Occipital lobe (tissue), 2 donors: Measurements from ENCODE around the gene ULBP2. TPM values are rescaled to one million over a fixed set of nuclear protein-coding genes. Genes with fewer than 3 reads are reported as not detected.
A peak's percentile ranks its signal among the peaks of the same experiment; 100 is the strongest.
"Not testable (repeated sequence)": the region's sequence is repeated elsewhere in the genome, so short reads cannot be mapped to it uniquely, and the experiment has no call there.

Experiments
- DNase-seq: peaks from one replicate; lab custom pipeline; 2025; lab: John Stamatoyannopoulos, UW
- total RNA-seq: library from RNA; depleted of rRNA; stranded (reverse); fragments of >200 nt; gene quantifications from one replicate; pipeline ENCODE4 v1.2.3, GENCODE V29; 2014

Gene ULBP2
- total RNA-seq, 1 donor from 2014 or later, result 5.3 TPM

DNA sequence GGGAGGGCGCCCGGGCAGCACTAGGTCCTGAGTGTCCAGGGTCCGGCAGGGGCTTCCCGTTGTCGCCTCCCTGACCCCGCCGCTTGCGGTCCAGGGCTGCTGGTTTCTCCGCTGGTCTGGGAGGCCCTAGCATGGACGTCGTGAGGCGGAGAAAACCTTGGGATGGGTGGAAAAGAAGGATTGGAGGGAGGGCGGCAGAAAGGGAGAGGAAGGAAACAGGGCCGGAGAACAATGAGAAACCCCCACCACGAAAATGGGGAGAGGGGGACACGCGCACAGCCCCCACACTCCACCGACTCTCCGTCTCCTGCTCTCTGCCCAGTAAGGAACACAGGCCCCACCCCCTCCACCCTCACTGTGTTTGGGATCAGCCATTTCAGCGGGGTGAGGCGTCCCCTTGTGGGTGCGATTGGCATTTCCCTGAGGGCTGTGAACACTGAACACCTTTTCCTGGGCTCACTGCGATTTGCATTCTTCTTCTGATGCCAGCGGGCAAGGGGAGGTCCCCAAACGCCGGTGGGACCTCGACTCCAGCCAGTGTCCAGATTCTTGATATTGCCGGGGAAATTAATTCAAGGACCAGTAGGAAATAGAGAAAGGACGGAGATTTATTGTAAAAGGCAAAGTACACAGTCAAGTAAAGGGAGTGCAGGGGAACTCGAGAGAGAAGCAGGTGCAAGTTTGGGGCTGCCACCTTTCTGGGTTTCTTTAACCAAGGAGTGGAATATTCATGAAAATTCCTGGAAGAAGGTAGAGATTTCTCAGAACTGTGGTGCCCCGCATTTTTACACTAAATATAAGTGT is 15.6 kb upstream of the ULBP2 start:
- peak; percentile 52 for DNase-seq

DNA sequence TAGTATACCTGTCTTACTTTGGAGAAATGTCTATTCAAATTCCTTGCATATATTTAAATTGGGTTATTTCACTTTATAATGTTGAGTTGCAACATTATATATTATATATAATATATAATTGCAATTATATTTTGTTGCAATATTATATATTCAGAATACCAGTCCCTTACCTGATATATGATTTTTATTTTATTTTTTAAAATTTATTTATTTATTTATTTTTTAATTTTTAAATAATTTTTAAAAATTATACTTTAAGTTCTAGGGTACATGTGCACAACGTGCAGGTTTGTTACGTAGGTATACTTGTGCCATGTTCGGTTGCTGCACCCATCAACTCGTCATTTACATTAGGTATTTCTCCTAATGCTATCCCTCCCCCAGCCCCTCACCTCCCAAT is 14.8 kb upstream of the ULBP2 start:
- DNase-seq, result not testable (repeated sequence)

DNA sequence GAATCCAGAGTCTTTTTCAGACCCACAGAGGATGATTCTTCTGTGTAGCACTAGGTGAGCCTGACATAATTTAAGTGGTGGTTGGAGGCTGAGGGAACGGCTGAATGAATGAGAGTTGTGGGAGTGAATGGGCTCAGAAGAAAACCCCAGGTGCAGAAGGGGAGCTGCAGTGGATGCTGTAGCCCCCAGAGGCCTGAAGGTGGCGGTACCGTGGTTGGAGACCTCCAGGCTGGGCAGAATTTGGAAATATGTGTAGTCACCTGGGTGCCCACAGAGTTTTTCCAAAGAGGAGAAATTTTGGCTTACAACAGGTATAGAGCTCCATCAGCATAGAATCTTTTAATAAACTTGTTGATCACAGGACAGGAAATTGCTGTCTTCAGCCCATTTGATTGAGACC is 12.4 kb upstream of the ULBP2 start:
- DNase-seq, result no peak

DNA sequence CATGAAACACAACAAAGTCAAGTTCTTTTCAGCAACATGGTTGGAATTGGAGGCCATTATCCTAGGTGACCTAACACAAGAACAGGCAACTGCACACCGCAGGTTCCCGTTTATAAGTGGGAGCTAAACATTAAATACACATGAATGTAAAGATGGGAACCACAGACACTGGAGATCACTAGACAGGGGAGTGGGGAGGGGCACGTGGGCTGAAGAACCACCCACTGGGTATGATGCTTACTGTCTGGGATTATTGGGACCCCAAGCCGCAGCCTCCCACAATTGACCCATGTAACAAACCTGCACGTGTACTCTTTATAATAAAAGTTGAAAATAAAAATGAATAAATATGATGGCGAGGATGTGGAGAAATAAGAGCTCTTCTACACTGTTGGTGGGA is 10.3 kb upstream of the ULBP2 start:
- DNase-seq, result no peak

DNA sequence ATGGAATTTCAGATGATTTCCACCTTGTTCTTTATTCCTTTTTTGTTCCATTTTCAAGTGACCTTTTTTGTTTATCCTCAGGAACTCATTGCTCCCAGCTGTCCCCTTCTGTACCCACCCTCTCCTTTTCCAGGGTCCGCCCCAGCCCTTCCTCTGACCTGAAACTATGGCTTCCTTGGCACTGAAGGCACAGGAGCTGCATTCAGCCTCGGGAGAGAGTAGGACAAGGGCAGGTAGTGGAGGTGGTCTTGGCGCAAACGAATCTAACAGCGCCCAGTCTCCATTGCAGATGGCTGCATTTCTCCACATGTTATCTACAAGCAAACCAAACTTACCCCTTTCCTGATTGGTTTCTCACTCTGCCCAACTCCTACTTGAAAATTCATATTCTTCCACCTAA is 8.8 kb upstream of the ULBP2 start:
- DNase-seq, result no peak

DNA sequence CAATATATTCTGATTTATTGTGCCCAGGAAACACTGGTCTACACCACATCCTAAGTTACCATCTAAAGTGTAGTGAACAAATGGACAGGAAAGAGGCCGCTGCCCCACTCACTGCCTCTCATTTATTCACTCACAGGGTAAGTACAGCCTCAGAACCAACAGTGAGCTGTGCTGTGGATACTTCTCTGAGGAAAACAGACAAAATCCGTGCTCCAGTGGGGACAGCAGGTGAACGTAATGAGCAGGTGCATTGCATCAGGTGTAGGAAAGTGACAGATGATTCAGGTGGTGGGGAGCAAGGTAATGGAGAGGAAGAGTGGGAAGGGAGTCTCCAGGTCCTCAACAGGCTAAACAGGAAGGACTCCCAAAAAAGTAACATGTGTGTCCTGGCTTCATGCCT is 8.4 kb upstream of the ULBP2 start:
- no peak for DNase-seq

DNA sequence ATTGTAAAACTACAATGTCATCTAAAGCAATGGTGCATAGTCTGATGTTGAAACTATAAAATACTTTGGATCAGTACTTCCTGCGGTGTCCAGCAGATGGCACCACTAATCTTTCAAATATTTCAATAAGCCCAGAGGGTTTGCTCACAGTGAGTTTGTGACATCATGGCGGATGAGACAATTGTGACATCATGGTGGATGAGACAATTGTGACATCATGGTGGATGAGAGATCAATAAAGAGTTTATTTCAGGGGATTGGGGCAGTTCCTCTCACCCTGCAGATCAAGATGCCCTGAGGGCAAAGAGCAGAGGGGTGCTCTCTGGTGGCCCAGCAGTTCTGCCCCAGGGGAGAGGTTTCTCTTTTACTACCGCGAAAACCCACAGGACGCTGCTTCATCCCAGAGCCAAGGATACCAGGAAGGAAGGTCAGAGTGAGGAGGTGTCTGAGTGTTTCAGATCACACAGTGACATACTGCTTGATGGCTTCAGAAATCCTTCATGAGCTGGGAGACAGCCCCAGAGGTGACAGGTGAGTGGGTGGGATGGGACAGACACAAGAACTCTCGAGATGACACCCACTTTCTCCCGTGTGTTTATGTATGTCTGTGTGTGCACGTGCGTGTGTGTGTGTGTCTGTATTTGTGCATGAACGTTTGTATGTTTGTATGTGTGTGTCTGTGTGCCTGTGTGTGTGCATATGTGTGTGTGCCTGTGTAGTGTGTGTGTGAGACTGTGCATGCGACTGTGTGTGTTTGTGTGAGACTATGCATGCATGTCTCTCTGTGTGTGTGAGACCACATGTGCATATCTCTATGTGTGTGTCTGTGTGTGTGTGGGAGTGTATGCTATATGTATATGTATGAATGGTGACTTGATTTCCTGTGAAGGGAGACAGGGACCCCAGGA is 7.3 kb upstream of the ULBP2 start:
- DNase-seq, result peak; percentile 12

DNA sequence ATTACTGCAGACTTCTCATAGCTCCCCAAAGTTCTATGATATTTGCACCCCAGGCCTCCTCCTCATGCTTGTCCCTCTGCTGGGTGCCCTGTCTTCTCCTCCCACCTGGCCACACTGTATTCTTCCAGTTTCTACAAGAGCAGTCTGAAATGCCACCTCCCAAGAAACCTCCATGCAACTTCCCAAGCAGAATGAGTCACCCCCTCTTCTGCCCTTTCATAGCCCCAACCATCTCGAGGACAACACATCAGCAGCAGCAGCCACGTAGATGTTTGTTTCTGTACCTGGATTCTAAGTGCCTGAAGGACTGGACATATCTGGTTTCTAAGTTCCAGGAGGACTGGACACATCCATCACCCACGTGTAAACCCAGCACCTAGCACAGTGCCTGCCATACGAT is 6.6 kb upstream of the ULBP2 start:
- DNase-seq, result no peak

DNA sequence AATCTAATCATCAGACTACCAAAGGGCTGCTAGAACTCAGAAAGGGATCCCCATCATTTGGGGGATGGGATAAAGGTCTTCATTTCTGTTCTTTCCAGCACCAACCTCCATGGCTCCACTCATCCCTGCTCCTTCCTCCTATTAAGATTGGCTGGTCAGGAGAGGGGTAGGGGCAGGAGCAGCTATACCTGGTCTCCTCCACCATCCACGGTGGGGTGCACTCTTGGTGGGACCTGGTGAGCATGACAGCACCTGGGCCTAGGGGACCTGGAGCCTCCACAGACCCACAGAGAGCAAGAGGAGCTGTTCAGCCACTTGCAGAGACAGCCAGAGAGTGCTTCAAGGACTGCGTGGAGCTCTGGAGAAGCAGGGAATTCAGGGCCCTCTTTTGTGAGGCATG is 6.1 kb upstream of the ULBP2 start:
- DNase-seq, result no peak

DNA sequence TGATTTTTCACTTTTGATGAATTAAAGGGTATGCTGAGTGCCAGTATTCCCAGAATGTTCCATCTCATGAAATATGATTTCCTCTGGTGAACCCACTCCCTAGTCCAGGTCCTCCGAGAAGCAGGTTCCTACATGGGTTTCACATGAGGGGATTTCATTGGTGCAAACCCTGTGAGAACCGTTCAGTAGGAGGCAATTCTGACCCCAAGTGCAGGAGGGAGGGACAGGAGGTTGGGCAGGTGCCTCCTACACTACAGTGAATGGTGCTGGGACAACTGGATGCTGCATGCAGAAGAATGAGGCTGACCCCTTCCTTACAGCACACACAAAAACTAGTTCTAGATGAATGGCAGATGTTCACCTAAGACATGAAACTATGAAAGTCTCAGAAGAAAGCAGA is 5.1 kb upstream of the ULBP2 start:
- DNase-seq, result no peak

DNA sequence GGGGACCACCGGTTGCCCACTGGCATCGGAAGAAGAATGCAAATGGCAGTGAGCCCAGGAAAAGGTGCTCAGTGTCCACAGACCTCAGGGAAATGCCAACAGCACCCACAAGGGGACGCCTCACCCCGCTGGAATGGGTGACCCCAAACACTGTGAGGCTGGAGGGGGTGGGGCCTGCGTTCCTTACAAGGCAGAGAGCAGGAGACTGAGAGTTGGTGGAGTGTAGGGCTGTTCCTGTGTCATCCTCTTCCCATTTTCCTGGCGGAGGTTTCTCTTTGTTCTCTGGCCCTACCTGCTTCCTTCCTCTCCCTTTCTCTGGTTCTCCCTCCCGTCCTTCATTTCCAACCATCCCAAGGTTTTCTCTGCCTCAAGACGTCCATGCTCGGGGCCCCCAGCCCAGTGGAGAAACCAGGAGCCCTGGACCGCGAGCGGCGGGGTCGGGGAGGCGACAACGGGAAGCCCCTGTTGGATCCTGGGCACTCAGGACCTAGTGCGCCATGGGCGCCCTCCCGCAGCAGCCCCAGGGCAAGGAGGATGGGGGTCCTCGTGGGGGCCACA is 3.7 kb upstream of the ULBP2 start:
- DNase-seq, result not testable (repeated sequence)

DNA sequence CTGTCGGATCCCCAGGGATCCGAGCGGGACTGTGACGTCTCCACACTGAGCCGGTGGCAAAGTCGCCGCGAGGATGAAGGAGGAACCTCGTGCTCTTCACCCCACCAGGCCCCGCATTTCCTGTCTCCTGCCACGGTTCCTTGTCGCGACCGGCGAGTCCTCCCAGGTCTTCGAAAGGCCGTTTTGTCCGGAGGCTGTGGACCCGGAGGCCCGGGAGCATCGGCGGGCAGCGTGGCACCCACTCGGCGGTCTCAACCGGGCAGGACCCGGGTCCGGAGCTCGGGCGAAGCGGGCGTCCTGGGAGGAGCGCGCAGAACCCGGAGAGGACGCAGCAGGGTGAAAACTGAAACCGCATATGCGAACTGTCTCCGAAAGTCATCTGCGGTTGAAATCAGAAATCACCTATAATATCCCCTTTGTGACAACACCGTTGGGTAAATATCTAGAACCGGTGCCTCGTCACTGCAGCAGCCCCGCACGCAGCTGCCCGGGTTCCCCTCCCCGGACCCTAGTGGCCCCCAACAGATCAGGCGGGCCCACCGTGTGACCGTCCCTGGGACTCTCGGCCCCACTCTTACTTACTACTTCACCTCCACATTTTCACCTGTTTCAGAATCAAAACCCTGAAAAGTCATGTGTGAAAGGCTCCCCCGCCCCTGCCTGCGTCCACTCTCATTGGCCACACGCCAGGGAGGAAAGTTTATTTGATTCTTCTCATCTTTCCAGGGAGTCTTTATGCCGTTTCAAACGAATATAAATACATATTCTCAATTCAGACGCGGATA is 3.1 kb upstream of the ULBP2 start:
- DNase-seq, result no peak

DNA sequence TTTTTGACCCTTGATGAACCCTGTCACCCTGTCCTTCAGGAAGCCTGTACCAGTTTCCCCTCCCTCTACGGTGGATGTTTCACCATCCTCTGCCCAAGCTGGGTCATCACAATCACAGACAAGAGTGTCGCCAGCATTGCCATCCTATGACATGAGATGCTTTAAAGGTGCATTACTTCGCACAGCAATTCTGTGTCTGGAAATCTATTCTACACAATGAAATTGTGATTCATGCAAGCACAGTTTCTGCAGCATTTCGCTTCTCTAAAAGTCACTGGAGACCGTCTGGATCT is 2.5 kb upstream of the ULBP2 start:
- DNase-seq, result no peak

DNA sequence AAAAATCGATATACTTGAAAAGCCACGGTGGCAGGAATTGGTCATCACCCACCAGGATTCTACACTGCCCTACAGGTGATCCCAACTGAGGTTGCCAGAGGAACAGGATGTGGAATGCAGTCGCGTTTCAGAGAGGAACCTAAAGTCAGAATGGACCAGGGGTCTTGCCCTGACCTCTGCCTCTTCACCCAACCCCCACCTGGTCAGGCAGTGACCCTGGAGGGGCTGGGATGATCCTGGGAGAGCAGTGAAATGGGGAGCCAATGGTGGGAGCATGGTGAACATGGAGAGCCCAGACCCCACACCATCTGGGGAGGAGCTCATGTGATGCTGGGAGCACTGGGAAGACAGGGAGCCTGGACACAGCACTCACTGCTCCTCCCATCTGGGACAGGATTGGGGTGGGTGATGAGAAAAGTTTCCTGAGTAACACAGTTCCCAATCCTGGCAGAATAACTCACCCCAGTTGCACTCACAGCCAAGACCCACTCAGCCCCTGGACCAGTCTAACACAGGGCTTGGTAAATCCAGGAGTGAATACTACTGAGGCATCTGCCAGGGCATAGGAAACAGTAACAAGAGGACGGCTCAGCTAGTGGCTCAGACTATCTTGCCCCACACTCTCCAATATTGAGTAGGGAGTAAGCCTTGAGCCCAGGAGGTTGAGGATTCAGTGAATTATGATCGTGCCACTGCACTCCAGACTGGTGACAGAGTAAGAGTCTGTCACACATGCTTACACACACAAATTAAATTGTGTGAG is 1.7 kb upstream of the ULBP2 start:
- no peak for DNase-seq

DNA sequence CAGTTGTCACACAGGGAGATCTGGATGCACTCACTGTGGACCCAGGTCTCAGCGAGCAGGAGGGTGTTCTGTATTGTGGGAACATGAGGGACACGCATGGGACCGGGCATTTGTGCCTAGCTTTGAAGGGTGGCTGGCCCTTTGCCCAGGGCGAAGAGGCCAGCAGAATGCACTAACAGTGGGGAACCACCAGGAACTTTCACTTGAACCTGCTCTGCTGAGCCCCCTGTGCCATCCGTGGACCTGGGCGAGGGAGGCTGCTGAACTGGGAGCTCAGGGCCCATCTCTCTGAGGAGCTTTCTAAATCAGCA is 1.2 kb upstream of the ULBP2 start:
- DNase-seq, result no peak

DNA sequence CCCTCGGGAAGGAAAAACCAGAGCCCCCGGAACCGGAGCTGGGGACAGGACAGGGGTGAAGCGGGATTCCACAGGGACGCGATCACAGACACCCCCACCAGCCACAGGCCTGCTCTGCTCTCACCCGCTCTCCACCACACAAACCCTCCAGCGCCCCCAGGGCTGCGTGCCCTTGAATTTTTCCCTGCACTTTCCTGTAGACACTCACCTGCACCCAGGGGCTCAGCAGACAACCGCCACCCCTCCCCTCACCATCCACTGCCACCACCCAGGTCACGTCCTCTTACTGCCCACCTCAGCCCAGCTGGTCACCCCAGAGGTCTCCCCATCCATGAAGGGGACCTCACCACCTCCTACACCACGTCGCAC is 631 bp downstream of the ULBP2 start:
- DNase-seq, result no peak

DNA sequence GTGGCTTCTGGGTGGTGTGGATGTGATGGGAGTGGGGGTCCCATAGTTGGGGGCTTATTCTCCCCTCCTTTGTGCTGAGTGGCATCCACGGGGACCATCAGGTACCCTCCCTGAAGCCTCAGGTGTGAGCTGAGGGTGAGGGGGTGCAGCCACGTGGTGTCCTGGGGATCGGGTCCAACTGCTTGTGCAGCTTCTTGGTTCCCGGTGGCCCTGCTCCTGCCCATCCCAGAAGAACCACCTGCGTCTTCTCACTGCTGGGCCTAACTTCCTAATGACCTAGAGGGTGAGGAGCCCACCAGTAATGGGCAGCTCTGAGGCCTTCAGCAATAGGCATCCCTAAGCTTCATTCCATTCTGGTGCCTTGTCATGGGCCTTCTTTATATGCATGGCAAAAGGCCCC is 1.5 kb downstream of the ULBP2 start:
- DNase-seq, result not testable (repeated sequence)

DNA sequence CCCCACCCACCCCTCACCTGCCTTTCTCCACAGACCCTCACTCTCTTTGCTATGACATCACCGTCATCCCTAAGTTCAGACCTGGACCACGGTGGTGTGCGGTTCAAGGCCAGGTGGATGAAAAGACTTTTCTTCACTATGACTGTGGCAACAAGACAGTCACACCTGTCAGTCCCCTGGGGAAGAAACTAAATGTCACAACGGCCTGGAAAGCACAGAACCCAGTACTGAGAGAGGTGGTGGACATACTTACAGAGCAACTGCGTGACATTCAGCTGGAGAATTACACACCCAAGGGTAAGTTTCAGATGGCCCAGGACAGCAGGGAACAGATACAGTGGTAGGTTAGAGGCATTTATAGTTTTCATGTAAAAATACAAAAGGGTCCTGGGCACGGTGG is 3.5 kb downstream of the ULBP2 start:
- DNase-seq, result not testable (repeated sequence)

DNA sequence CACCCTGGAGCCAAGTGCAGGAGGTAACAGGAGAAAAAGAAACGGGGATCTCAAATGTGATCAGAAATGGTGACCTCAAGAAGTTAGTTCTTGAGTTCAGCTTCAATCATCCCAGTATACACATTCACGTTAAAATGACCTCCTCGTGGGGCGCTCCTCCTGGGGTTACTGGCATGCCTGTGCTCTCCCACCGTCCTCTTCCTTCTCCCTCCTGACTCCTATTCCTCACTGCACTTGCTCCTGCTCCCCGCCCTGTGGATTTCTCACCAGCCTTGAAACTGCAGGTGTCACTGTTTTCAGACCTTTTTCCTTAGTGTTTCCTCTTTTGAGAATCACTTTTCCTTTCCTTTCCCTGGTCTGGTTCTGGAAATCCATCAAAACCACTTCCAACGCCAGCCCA is 4.8 kb downstream of the ULBP2 start:
- DNase-seq, result not testable (repeated sequence)

DNA sequence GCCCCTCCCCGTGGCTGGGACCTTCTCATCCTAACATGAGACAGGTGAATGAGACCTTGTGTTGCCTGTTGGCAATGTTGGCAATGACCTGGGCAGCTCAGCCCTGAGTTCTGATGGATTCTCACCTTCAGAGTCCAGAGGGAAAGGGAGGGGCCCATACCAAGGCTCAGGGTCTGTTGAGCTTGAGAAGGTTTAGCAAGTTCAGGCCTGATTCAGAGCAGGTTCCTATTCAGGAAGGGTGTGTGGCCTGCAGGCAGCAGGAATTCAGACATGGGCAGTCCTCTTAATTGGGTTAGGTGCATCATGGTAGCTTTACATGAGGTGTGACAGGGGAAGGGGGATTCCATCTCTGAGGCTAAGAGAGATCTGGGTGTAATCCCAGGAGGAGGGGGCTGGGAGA is 5.7 kb downstream of the ULBP2 start:
- DNase-seq, result not testable (repeated sequence)

DNA sequence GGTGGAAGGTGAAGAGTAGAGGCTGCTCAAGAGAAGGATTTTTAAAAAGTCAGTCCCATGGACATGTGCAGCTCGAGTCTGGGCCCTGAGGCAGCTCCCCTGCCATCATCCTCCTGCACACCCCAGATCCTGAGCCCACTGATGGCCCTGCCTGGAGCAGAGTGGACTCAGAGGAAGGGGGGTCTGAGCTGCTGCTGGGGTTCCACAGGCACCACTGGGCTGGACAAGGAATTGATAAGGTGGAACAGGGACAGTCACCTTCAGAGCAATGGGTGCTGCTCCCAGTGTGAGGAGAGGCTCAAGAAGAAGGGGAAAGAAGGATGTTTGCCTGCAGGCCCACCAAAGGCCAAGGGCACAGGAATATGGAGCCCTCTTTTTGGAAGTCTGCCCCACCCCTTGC is 6.2 kb downstream of the ULBP2 start:
- DNase-seq, result no peak
